NCI-H1092 treated with DMSO at 0.1 percent for 48 hours (cell line): ENCODE measurements around the gene DSN1.

ENCODE experiments used
- DNase-seq: peaks from one replicate; lab custom pipeline; 2025; lab: John Stamatoyannopoulos, UW

Gene DSN1

GRCh38 chr20:36795691-36796090, 22.1 kb upstream of the DSN1 start:
- no peak for DNase-seq

- DNase-seq = no peak
Measured at GRCh38 chr20:36794116-36794474, 20.5 kb upstream of the DSN1 start.

- DNase-seq = no peak
Measured at GRCh38 chr20:36793294-36794115, 19.9 kb upstream of the DSN1 start.

GRCh38 chr20:36792422-36792821, 18.9 kb upstream of the DSN1 start:
- DNase-seq = no peak

GRCh38 chr20:36791862-36792261, 18.3 kb upstream of the DSN1 start:
- DNase-seq = no peak

GRCh38 chr20:36786663-36787062, 13.1 kb upstream of the DSN1 start:
- DNase-seq = no peak

GRCh38 chr20:36786246-36786645, 12.7 kb upstream of the DSN1 start:
- DNase-seq = no peak

GRCh38 chr20:36785308-36785707, 11.7 kb upstream of the DSN1 start:
- DNase-seq = no peak

- DNase-seq = no peak
Measured at GRCh38 chr20:36784900-36785299, 11.3 kb upstream of the DSN1 start.

GRCh38 chr20:36784116-36784515, 10.6 kb upstream of the DSN1 start:
- no peak for DNase-seq

GRCh38 chr20:36779656-36780025, 6.1 kb upstream of the DSN1 start:
- DNase-seq = no peak

GRCh38 chr20:36778831-36779655, 5.5 kb upstream of the DSN1 start:
- no peak for DNase-seq

GRCh38 chr20:36777576-36777975, 4.0 kb upstream of the DSN1 start:
- DNase-seq = no peak

GRCh38 chr20:36777167-36777566, 3.6 kb upstream of the DSN1 start:
- no peak for DNase-seq

GRCh38 chr20:36775826-36776225, 2.3 kb upstream of the DSN1 start:
- DNase-seq = no peak

- DNase-seq = no peak
Measured at GRCh38 chr20:36775196-36775595, 1.6 kb upstream of the DSN1 start.

GRCh38 chr20:36773107-36773596, 411 bp downstream of the DSN1 start:
- DNase-seq = no peak

- DNase-seq = no peak
Measured at GRCh38 chr20:36770680-36771079, 2.9 kb downstream of the DSN1 start.

- DNase-seq = no peak
Measured at GRCh38 chr20:36768768-36769430, 4.7 kb downstream of the DSN1 start.

- DNase-seq = no peak
Measured at GRCh38 chr20:36761125-36761524, 12.4 kb downstream of the DSN1 start.

GRCh38 chr20:36760647-36761046, 12.9 kb downstream of the DSN1 start:
- DNase-seq = no peak

- no peak for DNase-seq
Measured at GRCh38 chr20:36758276-36758675, 15.3 kb downstream of the DSN1 start.

GRCh38 chr20:36756496-36756895, 17.1 kb downstream of the DSN1 start:
- no peak for DNase-seq
